MCF 10A (cell line): ENCODE data around the gene ZNF41. TPM values are rescaled to one million over a fixed set of nuclear protein-coding genes. Genes with fewer than 3 reads are reported as not detected.

Source experiments
- BruUV-seq: library from RNA; stranded (reverse); fragments of 400-500 nt; replicated peaks from 2 replicates; lab custom pipeline; 2021; lab: Mats Ljungman, UMichigan
- CTCF ChIA-PET: fragments of 300-600 bp; sonication (Branson Sonifier 250); formaldehyde crosslinking; extraction: SDS; loops from one replicate; lab custom pipeline; 2021; ENCODE audit warnings: antibody characterized with exemption, inconsistent platforms; lab: Yijun Ruan, JAX
- POLR2A ChIA-PET: fragments of 300-600, 350-650 bp; sonication (Branson Sonifier 250); formaldehyde crosslinking; extraction: SDS; loops from one replicate; lab custom pipeline; 2020; ENCODE audit warnings: antibody characterized with exemption, inconsistent platforms; lab: Yijun Ruan, JAX
- DNase-seq: peaks from one replicate; pipeline ENCODE4 v3.0.0-alpha.2; 2018; ENCODE audit not compliant: unreplicated experiment
- H3K27ac Mint-ChIP-seq: one replicate; pipeline ENCODE4 v1.8.0; 2022; ENCODE audit warnings: mild to moderate bottlenecking, low read depth, mixed read lengths; ENCODE audit not compliant: unreplicated experiment
- H3K27me3 Mint-ChIP-seq: one replicate; pipeline ENCODE4 v1.8.0; 2022; ENCODE audit warnings: mixed read lengths; ENCODE audit not compliant: insufficient read depth, unreplicated experiment
- H3K36me3 Mint-ChIP-seq: one replicate; pipeline ENCODE4 v1.8.0; 2022; ENCODE audit warnings: mild to moderate bottlenecking, moderate library complexity, mixed read lengths; ENCODE audit not compliant: insufficient read depth, unreplicated experiment
- H3K4me1 Mint-ChIP-seq: one replicate; pipeline ENCODE4 v1.8.0; 2022; ENCODE audit warnings: mixed read lengths; ENCODE audit not compliant: insufficient read depth, unreplicated experiment
- H3K4me3 Mint-ChIP-seq: one replicate; pipeline ENCODE4 v1.8.0; 2022; ENCODE audit warnings: mild to moderate bottlenecking, moderate library complexity, mixed read lengths; ENCODE audit not compliant: unreplicated experiment
- H3K9me3 Mint-ChIP-seq: one replicate; pipeline ENCODE4 v1.8.0; 2022; ENCODE audit warnings: mixed read lengths; ENCODE audit not compliant: unreplicated experiment
- intact Hi-C: fragments of 100-400 bp; cut with micrococcal nuclease; formaldehyde crosslinking; loops from 2 replicates; pipeline ENCODE4 v1.14.1; 2022
- total RNA-seq: library from RNA; stranded (reverse); gene quantifications from 2 replicates; pipeline ENCODE4 v1.2.3, GENCODE V29; 2022
- TF ChIP-seq, protein P1 (sequence below): fragments of 200-600 bp; IDR thresholded peaks from one replicate; pipeline ENCODE4 v1.8.0; 2022; ENCODE audit warnings: antibody characterized with exemption, mild to moderate bottlenecking; ENCODE audit not compliant: unreplicated experiment

Gene ZNF41
- total RNA-seq, 1 experiment from 2014 or later, result 7.0 TPM

GRCh38 chrX:47467106-47467505 lies 15.9 kb downstream of the ZNF41 start:
- Mint-ChIP-seq H3K27me3 (no peaks in the 10 kb centered on the region), H3K4me3 (no peak overlapping the region), H3K27ac (no peak overlapping the region), H3K9me3 (peaks cover 23% of the 10 kb centered on the region), H3K4me1 (no peaks in the 10 kb centered on the region), H3K36me3 (peaks cover 23% of the 10 kb centered on the region)
- BruUV-seq, result no TSS peak
- POLR2A ChIA-PET, result interaction anchor here (0.6 kb wide), 1 partner anchor 16 kb away, joined by 4 read pairs; no protein-coding TSS in a partner anchor
- CTCF ChIA-PET, result interaction anchor here (0.6 kb wide), 1 partner anchor 81 kb away, joined by 3 read pairs; no protein-coding TSS in a partner anchor
- intact Hi-C loops, result no loop called here
- TF ChIP-seq, protein P1, sequence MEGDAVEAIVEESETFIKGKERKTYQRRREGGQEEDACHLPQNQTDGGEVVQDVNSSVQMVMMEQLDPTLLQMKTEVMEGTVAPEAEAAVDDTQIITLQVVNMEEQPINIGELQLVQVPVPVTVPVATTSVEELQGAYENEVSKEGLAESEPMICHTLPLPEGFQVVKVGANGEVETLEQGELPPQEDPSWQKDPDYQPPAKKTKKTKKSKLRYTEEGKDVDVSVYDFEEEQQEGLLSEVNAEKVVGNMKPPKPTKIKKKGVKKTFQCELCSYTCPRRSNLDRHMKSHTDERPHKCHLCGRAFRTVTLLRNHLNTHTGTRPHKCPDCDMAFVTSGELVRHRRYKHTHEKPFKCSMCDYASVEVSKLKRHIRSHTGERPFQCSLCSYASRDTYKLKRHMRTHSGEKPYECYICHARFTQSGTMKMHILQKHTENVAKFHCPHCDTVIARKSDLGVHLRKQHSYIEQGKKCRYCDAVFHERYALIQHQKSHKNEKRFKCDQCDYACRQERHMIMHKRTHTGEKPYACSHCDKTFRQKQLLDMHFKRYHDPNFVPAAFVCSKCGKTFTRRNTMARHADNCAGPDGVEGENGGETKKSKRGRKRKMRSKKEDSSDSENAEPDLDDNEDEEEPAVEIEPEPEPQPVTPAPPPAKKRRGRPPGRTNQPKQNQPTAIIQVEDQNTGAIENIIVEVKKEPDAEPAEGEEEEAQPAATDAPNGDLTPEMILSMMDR, result no peak
- no peak for DNase-seq

DNA sequence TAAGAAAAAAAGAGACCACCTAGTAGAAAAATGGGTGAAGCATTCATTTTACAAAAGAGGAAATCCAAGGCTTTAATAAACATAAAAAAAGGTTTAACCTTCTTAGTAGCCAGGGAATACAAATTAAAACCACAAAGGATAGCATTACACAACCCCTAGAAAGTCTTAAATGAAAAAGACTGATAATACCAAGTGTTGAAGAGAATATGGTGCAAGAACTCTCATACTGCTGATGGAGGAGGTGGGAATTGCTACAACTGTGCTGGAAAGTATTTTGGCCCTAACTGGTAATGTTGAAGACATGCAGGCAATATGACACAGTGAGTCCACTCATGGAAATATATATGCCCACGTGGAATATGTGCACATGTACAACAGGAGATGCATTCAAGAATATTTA lies 22.5 kb downstream of the ZNF41 start:
- Mint-ChIP-seq H3K4me3 (no peak overlapping the region), H3K27ac (no peak overlapping the region), H3K36me3 (peaks cover 20% of the 10 kb centered on the region), H3K9me3 (peaks cover 50% of the 10 kb centered on the region), H3K4me1 (no peaks in the 10 kb centered on the region), H3K27me3 (no peaks in the 10 kb centered on the region)
- DNase-seq, result no peak
- BruUV-seq, result no TSS peak
- ChIA-PET POLR2A (no interaction called here), CTCF (interaction anchor here (0.7 kb wide), 1 partner anchor 539 kb away, joined by 3 read pairs; no protein-coding TSS in a partner anchor)
- TF ChIP-seq, protein P1, result no peak
- intact Hi-C loops, result no loop called here

GRCh38 chrX:47458528-47458927 lies 24.5 kb downstream of the ZNF41 start:
- TF ChIP-seq, protein P1, result no peak
- Mint-ChIP-seq H3K4me3 (no peak overlapping the region), H3K27me3 (no peaks in the 10 kb centered on the region), H3K9me3 (peaks cover 47% of the 10 kb centered on the region), H3K27ac (no peak overlapping the region), H3K36me3 (peaks cover 25% of the 10 kb centered on the region), H3K4me1 (no peaks in the 10 kb centered on the region)
- DNase-seq, result no peak
- BruUV-seq, result no TSS peak
- intact Hi-C loops, result no loop called here
- CTCF ChIA-PET, result no interaction called here
- POLR2A ChIA-PET, result no interaction called here

- CTCF ChIA-PET, result interaction anchor here (0.9 kb wide), 1 partner anchor 9 kb away, joined by 3 read pairs; no protein-coding TSS in a partner anchor
- H3K27me3 Mint-ChIP-seq, result no peaks in the 10 kb centered on the region
- intact Hi-C loops, result no loop called here
- peaks cover 30% of the 10 kb centered on the region for H3K9me3 Mint-ChIP-seq
- POLR2A ChIA-PET, result no interaction called here
- TF ChIP-seq, protein P1, result no peak
- H3K4me1 Mint-ChIP-seq, result no peaks in the 10 kb centered on the region
- H3K36me3 Mint-ChIP-seq, result peaks cover 25% of the 10 kb centered on the region
- no peak overlapping the region for H3K27ac Mint-ChIP-seq
- DNase-seq, result no peak
- BruUV-seq, result no TSS peak
- no peak overlapping the region for H3K4me3 Mint-ChIP-seq
Observed at GRCh38 chrX:47456080-47456479, 26.9 kb downstream of the ZNF41 start.
